CD14-positive monocyte (primary cell): Measurements from ENCODE around the gene TCOF1. TPM values are rescaled to one million over a fixed set of nuclear protein-coding genes. Genes with fewer than 3 reads are reported as not detected.

Source experiments
- DNase-seq, 3 donors: peaks; one replicate each; pipeline ENCODE4 v3.0.0-alpha.2; 2011 to 2022
- H2AFZ ChIP-seq: 2 replicates; pipeline ENCODE4 v1.6.0; 2012; ENCODE audit warnings: mild to moderate bottlenecking, low read depth, low read length, inconsistent platforms; ENCODE audit not compliant: insufficient read depth, poor library complexity, severe bottlenecking
- H3K27ac ChIP-seq, 2 donors: 1 replicate in 1 of 2; 2 replicates in 1 of 2; pipeline ENCODE4 v1.5.1; 2012 to 2013; ENCODE audit warnings: low read length in 2 of 2, control low read depth in 1 of 2, inconsistent platforms in 1 of 2, low read depth in 1 of 2, mild to moderate bottlenecking in 1 of 2
- H3K27me3 ChIP-seq, 2 donors: one replicate each; pipeline versions ENCODE4 v1.6.0 to v1.6.1; 2011 to 2013; ENCODE audit warnings: low read length in 2 of 2; ENCODE audit not compliant: control insufficient read depth in 2 of 2, insufficient read depth in 2 of 2
- H3K36me3 ChIP-seq, 2 donors: replicated peaks in 1 of 2; 1 replicate in 1 of 2; 2 replicates in 1 of 2; pipeline versions ENCODE4 v1.5.1 to v1.6.1; 2012 to 2013; ENCODE audit warnings: low read length in 2 of 2, control low read depth in 1 of 2, inconsistent platforms in 1 of 2, mild to moderate bottlenecking in 1 of 2; ENCODE audit not compliant: insufficient read depth in 2 of 2, control insufficient read depth in 1 of 2
- H3K4me1 ChIP-seq, 2 donors: 1 replicate in 1 of 2; 2 replicates in 1 of 2; pipeline versions ENCODE4 v1.5.1 to v1.6.1; 2012 to 2013; ENCODE audit warnings: low read length in 2 of 2, control low read depth in 1 of 2, inconsistent platforms in 1 of 2, mild to moderate bottlenecking in 1 of 2, moderate library complexity in 1 of 2; ENCODE audit not compliant: insufficient read depth in 2 of 2, control insufficient read depth in 1 of 2
- H3K4me2 ChIP-seq: replicated peaks from 2 replicates; pipeline ENCODE3; 2012; ENCODE audit warnings: low read length, moderate library complexity, mild to moderate bottlenecking; ENCODE audit not compliant: poor library complexity, severe bottlenecking; ENCODE audit errors: extremely low read depth
- H3K4me3 ChIP-seq, 3 experiments: fragments of 200-600 bp in 1 of 3; sonication (generic) in 1 of 3; replicated peaks in 1 of 3; 1 replicate in 2 of 3; 2 replicates in 1 of 3; pipeline ENCODE4 v1.5.1; 2011 to 2013; ENCODE audit warnings: low read length in 3 of 3, mild to moderate bottlenecking in 3 of 3, control low read depth in 2 of 3, low read depth in 2 of 3, inconsistent platforms in 1 of 3, moderate library complexity in 1 of 3
- H3K79me2 ChIP-seq: 2 replicates; pipeline ENCODE4 v1.6.0; 2012; ENCODE audit warnings: mild to moderate bottlenecking, control low read depth, inconsistent platforms, low read length, moderate library complexity; ENCODE audit not compliant: insufficient read depth
- H3K9ac ChIP-seq: 2 replicates; pipeline ENCODE4 v1.6.0; 2017; ENCODE audit warnings: low read length, mild to moderate bottlenecking; ENCODE audit not compliant: insufficient read depth, poor library complexity, severe bottlenecking
- H3K9me3 ChIP-seq, 2 donors: replicated peaks in 1 of 2; 1 replicate in 1 of 2; 2 replicates in 1 of 2; pipeline versions ENCODE4 v1.5.1 to v1.6.1; 2012 to 2013; ENCODE audit warnings: low read length in 2 of 2, control low read depth in 1 of 2; ENCODE audit not compliant: control insufficient read depth in 1 of 2, insufficient read depth in 1 of 2
- H4K20me1 ChIP-seq: 2 replicates; pipeline ENCODE4 v1.6.0; 2012; ENCODE audit warnings: mild to moderate bottlenecking, low read length, control low read depth, moderate library complexity; ENCODE audit not compliant: insufficient read depth
- H3K27ac Mint-ChIP-seq, 7 donors: one replicate each; pipeline ENCODE4 v1.8.0; 2020; ENCODE audit warnings: mild to moderate bottlenecking in 7 of 7, mixed read lengths in 7 of 7, moderate library complexity in 6 of 7, inconsistent platforms in 2 of 7
- H3K27me3 Mint-ChIP-seq, 3 donors: one replicate each; pipeline ENCODE4 v1.8.0; 2021 to 2022; ENCODE audit warnings: low read depth in 3 of 3, mild to moderate bottlenecking in 3 of 3, mixed read lengths in 3 of 3, moderate library complexity in 3 of 3, inconsistent platforms in 1 of 3
- H3K36me3 Mint-ChIP-seq, 2 donors: one replicate each; pipeline ENCODE4 v1.8.0; 2020; ENCODE audit warnings: mixed read lengths in 2 of 2, inconsistent platforms in 1 of 2, mild to moderate bottlenecking in 1 of 2
- H3K4me1 Mint-ChIP-seq: one replicate; pipeline ENCODE4 v1.8.0; 2020; ENCODE audit warnings: mild to moderate bottlenecking, mixed read lengths
- H3K4me3 Mint-ChIP-seq, 2 donors: one replicate each; pipeline ENCODE4 v1.8.0; 2020; ENCODE audit warnings: mild to moderate bottlenecking in 2 of 2, mixed read lengths in 2 of 2, moderate library complexity in 1 of 2
- H3K9me3 Mint-ChIP-seq, 7 donors: one replicate each; pipeline ENCODE4 v1.8.0; 2020 to 2022; ENCODE audit warnings: mixed read lengths in 7 of 7, mild to moderate bottlenecking in 6 of 7, moderate library complexity in 6 of 7, inconsistent platforms in 2 of 7
- CTCF ChIP-seq: fragments of 200-600 bp; IDR thresholded peaks from one replicate; pipeline ENCODE4 v1.8.0; 2022; ENCODE audit warnings: antibody characterized with exemption, mild to moderate bottlenecking
- WGBS: methylation state at CpG from one replicate; pipeline ENCODE4 v1.1.5; 2013; ENCODE audit warnings: missing lambda C conversion rate; ENCODE audit not compliant: insufficient coverage; 5-methylcytosine and 5-hydroxymethylcytosine counted together
- intact Hi-C, 2 donors: fragments of 100-400 bp; cut with micrococcal nuclease; formaldehyde crosslinking; loops; one replicate each; pipeline versions ENCODE4 v1.15.0 to v1.15.1; 2023
- polyA plus RNA-seq, 3 donors: library from polyadenylated mRNA; depleted of rRNA in 1 of 3; unstranded in 2 of 3; stranded (reverse) in 1 of 3; fragments of 300-500 nt in 2 of 3; fragments of >200 nt in 1 of 3; fragmentation: Illumina TruSeq in 2 of 3; gene quantifications; 1 replicate in 2 of 3; 2 replicates in 1 of 3; pipeline ENCODE4 v1.2.3, GENCODE V29; 2012 to 2021

Gene TCOF1
- polyA plus RNA-seq, 3 donors = 1.4 to 18.0 (median 2.3) TPM

- Histone ChIP-seq H3K9me3 (no peaks in the 10 kb centered on the region), H3K4me2 (no peak overlapping the region), H4K20me1 (peaks cover 67% of the 10 kb centered on the region), H3K27me3 (no peaks in the 10 kb centered on the region), H3K79me2 (no peaks in the 10 kb centered on the region), H3K27ac (no peak overlapping the region), H2AFZ (no peak overlapping the region), H3K9ac (no peak overlapping the region), H3K4me1 (no peaks in the 10 kb centered on the region), H3K36me3 (peaks cover 86 to 98% of the 10 kb centered on the region in 2 donors), H3K4me3 (no peak overlapping the region)
- Mint-ChIP-seq H3K27me3 (peaks cover 0 to 2% (median 1%) of the 10 kb centered on the region in 3 donors), H3K27ac (peak overlapping the region in 4 of 7 donors; percentile 5 to 85 (median 48)), H3K9me3 (no peaks in the 10 kb centered on the region), H3K4me3 (no peak overlapping the region), H3K36me3 (peaks cover 81 to 99% of the 10 kb centered on the region in 2 donors), H3K4me1 (no peaks in the 10 kb centered on the region)
- 100% methylated on average over 3 of the region's 3 CpGs for WGBS
- intact Hi-C loops = no loop called here
- TF ChIP-seq CTCF = no peak
- DNase-seq = no peak
Measured at GRCh38 chr5:150391986-150392385, 34.5 kb downstream of the TCOF1 start.

GRCh38 chr5:150392680-150393079 is 35.2 kb downstream of the TCOF1 start:
- Mint-ChIP-seq H3K9me3 (no peaks in the 10 kb centered on the region), H3K4me3 (no peak overlapping the region), H3K27ac (peak overlapping the region in 2 of 7 donors; percentile 8 to 42), H3K4me1 (no peaks in the 10 kb centered on the region), H3K27me3 (peaks cover 0 to 2% (median 1%) of the 10 kb centered on the region in 3 donors), H3K36me3 (peaks cover 77 to 99% of the 10 kb centered on the region in 2 donors)
- peaks cover 74% of the 10 kb centered on the region for H4K20me1 ChIP-seq
- intact Hi-C loops = no loop called here
- no peak for TF ChIP-seq CTCF
- H3K9ac ChIP-seq = no peak overlapping the region
- no peaks in the 10 kb centered on the region for H3K27me3 ChIP-seq
- no peak overlapping the region for H3K27ac ChIP-seq
- 100% methylated on average over 5 of the region's 7 CpGs for WGBS
- no peak overlapping the region for H3K4me3 ChIP-seq
- H3K4me1 ChIP-seq = no peaks in the 10 kb centered on the region
- H3K36me3 ChIP-seq = peaks cover 84 to 98% of the 10 kb centered on the region in 2 donors
- H3K9me3 ChIP-seq = no peaks in the 10 kb centered on the region
- no peak overlapping the region for H3K4me2 ChIP-seq
- no peaks in the 10 kb centered on the region for H3K79me2 ChIP-seq
- no peak for DNase-seq
- no peak overlapping the region for H2AFZ ChIP-seq
